SW480 (cell line): Measurements from ENCODE around the gene DUS3L.

ENCODE experiments used
- DNase-seq: peaks from one replicate; pipeline ENCODE4 v3.0.0-alpha.2; 2016; ENCODE audit warnings: low spot score

Gene DUS3L

GRCh38 chr19:5822181-5822844, 31.4 kb upstream of the DUS3L start:
- no peak for DNase-seq

DNA sequence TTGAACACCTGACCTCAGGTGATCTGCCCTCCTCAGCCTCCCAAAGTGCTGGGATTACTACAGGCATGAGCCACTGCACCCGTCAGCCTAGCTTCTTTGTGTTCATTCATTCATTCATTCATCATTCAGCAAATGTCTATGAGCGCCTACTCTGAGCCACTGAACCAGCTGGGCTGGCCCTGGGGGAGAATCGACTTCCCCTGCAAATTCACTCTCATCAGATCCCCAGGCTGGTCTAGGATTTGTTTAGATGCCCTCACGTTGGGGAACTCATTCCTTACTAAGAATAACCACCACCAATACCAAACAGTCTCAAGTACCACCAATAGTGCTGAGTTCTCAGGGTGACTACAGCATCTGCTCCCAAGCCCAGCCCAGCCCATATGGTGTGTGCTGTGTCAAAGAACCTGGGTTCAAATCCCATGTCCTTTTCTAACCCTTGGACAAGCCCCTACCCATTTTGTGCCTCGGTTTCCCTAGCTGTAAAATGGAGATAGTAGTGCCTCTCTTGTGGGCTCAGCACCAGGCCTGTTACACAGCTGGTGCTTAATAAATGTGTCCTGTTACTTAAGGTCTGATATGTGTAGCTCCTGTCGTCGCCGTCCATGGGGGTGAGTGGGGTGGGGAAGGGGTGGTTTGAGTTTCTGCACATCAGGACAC, 30.7 kb upstream of the DUS3L start:
- DNase-seq, result no peak

DNA sequence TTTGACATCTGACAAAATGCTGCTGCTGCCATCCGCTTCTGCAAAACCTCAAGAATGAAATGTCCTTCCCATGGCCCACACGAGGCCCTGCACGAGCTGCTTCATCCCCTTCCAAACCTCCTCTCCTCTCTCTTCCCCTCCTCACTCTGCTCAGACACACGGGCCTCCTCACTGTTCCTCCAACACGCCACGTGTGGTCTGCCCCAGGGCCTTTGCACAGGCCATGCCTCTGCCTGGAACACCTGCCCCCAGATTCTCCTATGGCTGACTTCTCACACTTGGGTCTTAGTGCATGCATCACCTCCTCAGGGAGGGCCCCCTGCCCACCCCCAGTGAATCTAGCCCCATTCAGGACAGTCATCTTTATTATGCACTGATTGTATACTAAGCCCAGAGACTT, 29.8 kb upstream of the DUS3L start:
- DNase-seq, result no peak

DNA sequence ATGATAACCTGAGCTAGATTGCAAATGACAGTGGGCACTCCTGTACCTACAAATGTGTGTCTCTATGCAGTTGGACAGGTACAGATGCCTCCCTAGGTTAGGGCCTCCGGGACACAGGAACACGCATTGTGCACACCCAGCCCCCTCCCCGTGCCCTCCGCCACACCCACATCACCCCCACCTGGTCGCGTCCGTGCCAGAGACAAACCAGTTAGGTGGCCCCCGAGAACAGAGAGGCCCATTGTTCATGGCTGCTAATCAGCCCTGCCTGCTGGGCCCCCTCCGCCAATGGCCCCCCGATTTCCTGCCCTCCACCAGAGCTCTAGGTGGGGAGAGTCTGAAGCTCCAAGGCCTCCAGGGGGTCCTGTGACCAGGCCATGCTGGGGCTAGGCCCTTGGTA, 27.6 kb upstream of the DUS3L start:
- DNase-seq, result no peak

- no peak for DNase-seq
These were observed 26.3 kb upstream of the DUS3L start for GRCh38 chr19:5817218-5817617.

DNA sequence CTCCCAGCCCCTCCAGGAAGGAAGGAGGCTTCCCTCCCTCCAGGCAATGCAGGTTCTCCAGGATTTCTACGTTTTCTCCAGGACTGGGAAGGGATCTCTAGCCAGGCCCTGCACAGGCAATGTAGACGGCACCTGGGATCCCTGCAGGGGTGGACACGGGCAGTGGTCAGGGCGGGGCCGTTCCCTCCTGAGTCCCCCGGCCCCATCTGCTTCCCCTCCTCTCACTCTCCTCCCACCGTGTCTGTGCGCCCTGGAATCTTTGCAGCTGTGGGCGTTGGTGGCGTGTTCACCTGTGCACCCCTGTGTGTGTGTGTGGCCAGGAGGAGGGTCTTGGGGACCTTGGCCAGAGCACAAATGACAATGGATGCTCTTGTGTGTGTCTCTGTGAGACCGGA, 23.9 kb upstream of the DUS3L start:
- DNase-seq, result no peak

- DNase-seq, result no peak
These were observed 23.3 kb upstream of the DUS3L start for GRCh38 chr19:5814123-5814851.

GRCh38 chr19:5811117-5811516, 20.2 kb upstream of the DUS3L start:
- no peak for DNase-seq

GRCh38 chr19:5809469-5809868, 18.5 kb upstream of the DUS3L start:
- no peak for DNase-seq

GRCh38 chr19:5809053-5809452, 18.1 kb upstream of the DUS3L start:
- no peak for DNase-seq

DNA sequence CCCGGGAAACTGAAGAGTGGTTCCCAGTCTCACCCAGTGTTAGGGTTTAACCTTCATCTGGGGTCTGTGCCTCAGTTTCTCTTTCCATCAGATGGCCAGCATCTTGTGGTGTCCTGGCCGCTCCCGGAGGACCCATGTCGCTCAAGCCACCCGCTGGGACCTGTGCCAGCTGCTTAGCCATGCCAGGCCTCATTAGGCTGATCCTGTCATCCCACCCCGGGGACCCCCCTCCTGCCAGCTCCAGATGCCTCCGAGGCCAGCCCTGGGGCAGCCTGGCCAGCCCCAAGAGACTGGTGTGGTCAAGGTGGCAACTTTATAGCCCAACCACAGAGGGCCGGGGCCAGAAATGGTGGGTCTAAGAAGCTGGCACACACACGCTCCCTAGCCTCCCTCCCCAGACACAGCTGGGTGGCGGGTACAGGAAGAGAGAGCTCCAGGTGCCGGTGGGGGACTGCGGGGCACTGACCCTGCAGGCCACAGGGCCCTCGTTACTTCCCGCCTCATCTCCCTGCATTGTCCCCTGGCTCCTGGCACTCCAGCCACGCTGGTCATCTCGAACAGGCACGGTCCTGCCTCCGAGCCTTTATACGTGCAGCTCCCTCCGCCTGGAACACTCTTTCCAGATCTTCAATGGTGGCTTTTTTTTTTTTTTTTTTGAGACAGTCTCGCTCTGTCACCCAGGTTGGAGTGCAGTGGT, 17.3 kb upstream of the DUS3L start:
- DNase-seq, result no peak

DNA sequence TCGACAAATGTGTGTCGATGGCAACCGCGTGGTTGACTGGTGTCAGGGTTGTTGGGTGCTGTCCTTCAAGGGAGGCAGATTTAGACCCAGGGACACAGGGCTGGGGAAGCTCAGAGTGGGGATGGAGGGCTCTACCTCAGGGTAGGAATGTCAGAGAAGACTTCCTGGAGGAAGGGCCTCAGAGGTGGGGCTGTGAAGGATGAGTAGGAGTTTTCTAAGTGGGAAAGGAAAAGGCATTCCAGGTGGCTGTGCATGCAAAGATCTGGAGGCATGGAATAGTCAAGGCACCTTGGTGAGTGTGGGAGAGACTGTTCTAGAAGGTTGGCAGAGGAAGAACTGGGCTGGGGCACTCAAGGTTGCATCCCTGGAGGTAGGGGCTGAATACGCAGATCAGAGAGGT, 15.9 kb upstream of the DUS3L start:
- DNase-seq, result no peak

GRCh38 chr19:5806133-5806489, 15.1 kb upstream of the DUS3L start:
- DNase-seq, result no peak

- DNase-seq, result peak; percentile 63
These were observed 14.6 kb upstream of the DUS3L start for GRCh38 chr19:5805462-5806132.

DNA sequence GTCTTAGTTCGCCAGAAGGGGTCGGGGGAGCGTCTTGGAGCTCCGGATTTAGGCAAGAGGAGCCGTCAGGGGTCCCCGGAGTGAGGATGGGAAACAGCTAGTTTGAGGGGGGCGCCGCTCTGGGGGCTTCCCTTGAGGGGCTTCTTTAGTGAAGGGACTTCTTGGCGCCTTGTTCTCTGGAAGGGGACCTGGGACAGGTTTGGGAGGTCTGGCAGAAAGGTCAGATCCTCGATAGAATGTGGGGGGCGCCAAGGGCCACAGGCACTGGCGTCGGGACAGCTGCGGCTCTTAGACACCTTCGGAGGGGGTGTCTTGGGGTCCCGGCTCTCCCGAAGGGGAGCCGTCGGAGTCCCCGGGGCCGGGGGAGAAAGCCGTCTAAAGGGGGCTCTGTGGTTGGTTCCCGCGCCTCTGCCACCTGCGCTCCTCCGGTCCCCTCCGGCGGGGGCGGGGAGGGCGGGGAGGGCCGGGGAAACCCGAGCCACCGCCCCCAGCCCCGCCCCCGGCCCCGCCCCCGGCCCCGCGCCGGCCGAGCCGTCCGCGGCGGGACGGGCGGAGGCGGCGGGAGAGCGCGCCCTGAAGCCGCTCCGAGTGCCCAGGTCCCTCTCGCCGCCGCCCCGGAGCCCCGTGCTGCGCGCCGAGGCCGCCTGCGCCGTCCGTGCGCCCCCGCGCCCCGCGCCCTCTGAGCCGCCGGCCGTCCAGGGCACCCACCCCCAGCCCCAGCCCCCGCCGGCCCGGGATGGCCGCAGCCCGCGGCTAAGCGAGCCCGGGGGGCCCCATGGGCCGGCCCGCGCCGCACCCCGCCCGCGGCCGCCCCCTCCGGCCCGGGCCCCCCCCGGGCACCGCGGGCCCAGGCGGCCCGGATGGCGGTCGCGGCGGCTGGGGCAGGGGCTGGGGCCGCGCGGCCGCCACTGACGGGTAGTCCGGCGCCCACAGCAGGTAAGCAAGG, 13.8 kb upstream of the DUS3L start, which contains the start of gene NRTN:
Gene NRTN, plus strand, starts transcription at position 552 of the 946 bp plus-strand sequence. CDS start 19,099 bp downstream, outside the sequence.
- no peak for DNase-seq

DNA sequence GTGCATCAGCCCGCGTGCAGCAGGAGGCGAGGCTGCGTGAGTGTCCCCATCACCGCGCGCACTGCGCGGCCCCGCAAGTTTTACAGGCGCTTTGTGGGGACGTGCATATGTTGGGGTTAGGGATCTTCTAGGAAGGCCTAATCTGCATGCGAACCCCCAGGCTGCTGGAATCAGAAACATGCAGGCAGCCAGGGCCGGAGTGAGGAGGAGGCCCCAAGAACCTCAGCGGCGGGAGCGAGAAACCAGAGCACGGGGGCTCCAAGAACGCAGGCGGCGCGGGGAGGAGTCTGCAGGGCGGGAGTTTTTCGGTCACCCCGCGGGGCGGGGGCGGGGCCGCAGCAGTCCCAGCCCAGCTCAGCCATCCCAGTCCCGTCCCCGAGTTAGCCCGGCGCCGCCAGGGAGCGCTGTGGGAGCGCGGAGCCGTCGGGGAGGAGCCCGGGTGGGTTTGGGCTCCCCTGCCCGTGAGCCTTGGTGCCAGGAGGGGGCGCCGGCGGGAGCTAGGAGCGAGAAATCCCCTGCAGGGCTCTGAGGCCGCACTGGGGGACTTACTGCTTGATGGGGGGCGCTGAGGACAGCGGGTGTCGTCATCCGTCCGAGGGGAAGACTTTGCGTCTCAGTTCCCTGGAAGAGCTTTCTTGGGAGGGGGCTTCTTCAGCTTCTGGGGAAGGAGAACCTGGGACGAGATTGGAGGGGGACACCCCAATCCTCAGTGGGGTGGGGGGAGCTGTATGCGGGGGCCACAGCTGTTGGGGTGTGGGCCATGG, 13.0 kb upstream of the DUS3L start:
- peak; percentile 77 for DNase-seq

GRCh38 chr19:5803441-5803751, 12.4 kb upstream of the DUS3L start:
- no peak for DNase-seq

DNA sequence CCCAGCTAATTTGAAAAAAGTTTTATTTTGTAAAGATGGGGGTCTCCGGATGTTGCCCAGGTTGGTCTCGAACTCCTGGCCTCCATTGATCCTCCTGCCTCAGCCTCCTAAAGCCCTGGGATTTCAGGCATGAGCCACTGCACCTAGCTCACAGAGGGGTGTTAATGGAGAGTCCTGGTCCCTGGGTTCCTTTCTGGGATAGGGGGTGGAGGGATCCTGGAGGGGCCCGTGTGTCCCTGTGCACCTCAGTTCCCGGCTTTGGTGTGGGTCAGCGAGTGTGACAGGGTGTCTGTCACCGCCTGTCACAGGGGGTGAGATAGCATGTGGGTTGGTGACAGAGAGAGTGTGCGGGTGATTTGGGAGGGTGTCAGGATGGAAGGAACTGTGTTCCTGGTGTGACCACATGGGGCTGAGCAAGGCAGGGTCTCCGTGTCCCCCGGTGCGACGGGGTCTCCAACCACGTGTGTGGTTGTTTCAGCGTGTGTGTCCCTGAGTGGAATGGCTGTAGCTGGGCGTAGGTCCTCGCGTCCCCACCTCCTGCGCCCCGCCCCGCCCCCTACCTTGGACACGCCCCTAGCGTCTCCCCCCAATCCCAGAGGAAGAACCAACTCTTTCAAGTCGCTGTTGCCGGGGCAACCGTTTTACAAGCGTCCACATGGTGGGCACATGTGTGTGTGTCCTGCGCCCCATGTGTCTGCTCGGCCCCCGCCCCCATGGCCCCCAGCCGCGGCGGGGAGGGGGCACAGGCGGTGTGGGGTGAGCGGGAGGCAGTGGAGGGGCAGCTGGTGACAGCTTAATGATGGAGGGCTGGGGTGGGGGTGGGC, 11.0 kb upstream of the DUS3L start:
- DNase-seq, result no peak
